GM23248 (cell line): ENCODE results near the gene ADCY7.

ENCODE experiments used
- EZH2 ChIP-seq: fragments of 200-600 bp; sonication (generic); IDR thresholded peaks from 2 replicates; pipeline ENCODE4 v1.6.1; 2018; ENCODE audit warnings: antibody characterized with exemption, mild to moderate bottlenecking; ENCODE audit not compliant: insufficient read depth, poor library complexity, severe bottlenecking
- EZH2phosphoT487 ChIP-seq: fragments of 200-600 bp; sonication (generic); IDR thresholded peaks from 2 replicates; pipeline ENCODE4 v1.6.1; 2018; ENCODE audit warnings: antibody characterized with exemption, moderate library complexity, mild to moderate bottlenecking, low read depth; ENCODE audit not compliant: insufficient read depth

DNA sequence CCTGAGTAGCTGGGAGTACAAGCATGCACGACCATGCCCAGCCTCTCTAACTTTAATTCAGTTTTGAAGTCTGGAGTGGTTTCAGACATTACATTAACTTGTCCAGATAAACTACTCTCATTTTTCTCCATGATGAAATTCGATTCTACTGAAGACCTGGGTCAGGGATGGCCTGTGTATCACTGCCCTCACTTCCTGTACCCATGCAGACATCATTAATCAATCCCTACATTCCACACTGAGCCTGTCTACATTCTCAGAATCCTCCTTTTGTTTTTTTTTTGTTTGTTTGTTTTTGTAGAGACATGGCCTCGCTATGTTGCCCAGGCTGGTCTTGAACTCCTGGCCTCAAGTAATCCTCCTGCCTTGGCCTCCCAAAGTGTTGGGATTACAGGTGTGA, 22.6 kb downstream of the ADCY7 start:
- TF ChIP-seq EZH2, result no peak
- TF ChIP-seq EZH2phosphoT487, result no peak
